ENCODE measurements around the gene COX6B2. TPM values are rescaled to one million over a fixed set of nuclear protein-coding genes. Genes with fewer than 3 reads are reported as not detected.

Gene COX6B2
- total and polyA plus RNA-seq, 9 donors = 0.09 to 2.4 (median 0.23) TPM; not detected in 3

DNA sequence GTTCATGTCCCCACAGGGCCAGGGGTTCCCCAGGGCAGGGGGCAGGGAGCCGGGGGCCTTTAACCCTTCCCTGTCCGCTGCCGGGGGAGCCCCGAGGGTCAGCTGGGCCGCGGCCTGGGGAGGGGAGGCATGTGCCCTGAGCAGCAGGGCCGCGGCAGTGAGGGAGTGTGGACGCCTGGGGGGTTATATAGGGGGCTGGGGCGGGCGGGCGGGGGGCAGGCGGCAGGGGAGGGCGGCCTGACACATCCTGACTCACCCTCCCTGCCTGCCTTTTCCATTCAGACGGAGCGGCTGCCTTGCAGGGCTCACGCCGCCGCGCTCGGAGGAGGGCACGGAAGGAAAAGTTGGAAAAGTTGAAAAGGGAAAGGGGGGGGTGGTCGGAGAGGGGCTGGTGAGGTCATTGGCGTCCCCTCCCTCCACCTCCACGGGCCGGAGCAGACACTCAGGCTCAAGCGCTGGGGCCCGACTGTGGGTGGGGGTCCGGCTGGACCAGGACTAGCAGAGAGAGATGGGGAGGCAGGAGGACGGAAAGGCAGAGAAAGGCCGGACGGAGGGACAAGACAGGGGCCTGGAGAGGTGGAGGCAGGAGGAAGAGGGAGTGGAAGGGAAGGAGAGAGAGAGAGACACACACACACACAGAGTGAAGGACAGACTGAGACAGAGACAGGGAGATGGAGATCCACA lies 15.9 kb upstream of the COX6B2 start, which contains the start of gene IL11:
IL11 (minus strand) TSS at position 159 of the 684 bp plus-strand sequence; CDS start at position 6, 153 bp downstream.
- DNase-seq = no peak
- peaks cover 38% of the 10 kb centered on the region for H3K4me1 ChIP-seq (ENCODE audit: control insufficient read depth, insufficient read depth, low read length)
- peak within 1 kb of the TSS; percentile 31 for H3K4me3 ChIP-seq (ENCODE audit: low read length)
- H3K9me3 ChIP-seq (replicated peaks; ENCODE audit: control insufficient read depth, low read depth, low read length) = no peaks in the 10 kb centered on the region
- no CpG with 5 or more reads among the region's 32 CpGs for WGBS (ENCODE audit: insufficient coverage)
- no peaks in the 10 kb centered on the region for H3K36me3 ChIP-seq (ENCODE audit: control insufficient read depth, insufficient read depth, low read length)
- H3K27me3 ChIP-seq (ENCODE audit: control insufficient read depth, insufficient read depth, low read length) = peaks cover 70% of the 10 kb centered on the region
- H3K27ac ChIP-seq (ENCODE audit: low read length) = no peak within 1 kb of the TSS

DNA sequence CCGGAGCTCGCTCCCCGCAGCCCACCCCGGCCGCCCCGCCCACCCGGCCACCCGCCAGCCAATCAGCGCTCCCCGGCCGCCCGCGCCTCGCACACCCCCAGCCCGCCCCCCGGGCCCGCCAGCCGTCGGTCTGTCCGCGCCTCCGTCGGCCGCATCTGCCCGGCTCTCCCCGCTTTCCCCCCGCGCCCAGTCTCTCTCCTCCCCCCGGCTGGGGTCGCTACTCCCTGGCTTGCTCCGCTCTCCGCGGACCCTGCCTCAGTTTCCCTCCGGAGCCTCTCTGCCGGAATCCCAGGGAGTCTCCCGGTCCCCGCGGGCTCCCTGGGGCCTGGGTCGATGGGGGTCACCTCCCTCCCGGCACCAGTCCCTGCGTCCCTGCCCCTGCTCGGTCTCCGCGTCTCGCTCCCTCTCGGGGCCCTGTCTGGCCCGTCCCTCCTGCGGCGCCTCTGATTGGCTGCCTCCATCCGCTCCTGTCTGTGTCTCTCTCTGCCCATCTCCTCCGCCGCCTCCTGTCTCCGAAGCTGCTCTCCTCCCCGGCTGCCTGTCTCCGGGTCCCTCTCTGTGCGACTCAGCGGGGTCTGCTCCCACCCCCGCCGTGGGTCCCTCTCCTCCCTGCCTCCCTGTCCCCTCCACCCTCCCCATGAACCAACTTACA lies 15.3 kb upstream of the COX6B2 start:
- Histone ChIP-seq H3K27ac (ENCODE audit: low read length) (no peak overlapping the region), H3K27me3 (ENCODE audit: control insufficient read depth, insufficient read depth, low read length) (peaks cover 69% of the 10 kb centered on the region), H3K4me1 (ENCODE audit: control insufficient read depth, insufficient read depth, low read length) (peaks cover 38% of the 10 kb centered on the region), H3K4me3 (ENCODE audit: low read length) (peak overlapping the region; percentile 31), H3K36me3 (ENCODE audit: control insufficient read depth, insufficient read depth, low read length) (no peaks in the 10 kb centered on the region), H3K9me3 (replicated peaks; ENCODE audit: control insufficient read depth, low read depth, low read length) (no peaks in the 10 kb centered on the region)
- WGBS (ENCODE audit: insufficient coverage) = under 1% methylated on average over 51 of the region's 59 CpGs
- peak; percentile 56 for DNase-seq

DNA sequence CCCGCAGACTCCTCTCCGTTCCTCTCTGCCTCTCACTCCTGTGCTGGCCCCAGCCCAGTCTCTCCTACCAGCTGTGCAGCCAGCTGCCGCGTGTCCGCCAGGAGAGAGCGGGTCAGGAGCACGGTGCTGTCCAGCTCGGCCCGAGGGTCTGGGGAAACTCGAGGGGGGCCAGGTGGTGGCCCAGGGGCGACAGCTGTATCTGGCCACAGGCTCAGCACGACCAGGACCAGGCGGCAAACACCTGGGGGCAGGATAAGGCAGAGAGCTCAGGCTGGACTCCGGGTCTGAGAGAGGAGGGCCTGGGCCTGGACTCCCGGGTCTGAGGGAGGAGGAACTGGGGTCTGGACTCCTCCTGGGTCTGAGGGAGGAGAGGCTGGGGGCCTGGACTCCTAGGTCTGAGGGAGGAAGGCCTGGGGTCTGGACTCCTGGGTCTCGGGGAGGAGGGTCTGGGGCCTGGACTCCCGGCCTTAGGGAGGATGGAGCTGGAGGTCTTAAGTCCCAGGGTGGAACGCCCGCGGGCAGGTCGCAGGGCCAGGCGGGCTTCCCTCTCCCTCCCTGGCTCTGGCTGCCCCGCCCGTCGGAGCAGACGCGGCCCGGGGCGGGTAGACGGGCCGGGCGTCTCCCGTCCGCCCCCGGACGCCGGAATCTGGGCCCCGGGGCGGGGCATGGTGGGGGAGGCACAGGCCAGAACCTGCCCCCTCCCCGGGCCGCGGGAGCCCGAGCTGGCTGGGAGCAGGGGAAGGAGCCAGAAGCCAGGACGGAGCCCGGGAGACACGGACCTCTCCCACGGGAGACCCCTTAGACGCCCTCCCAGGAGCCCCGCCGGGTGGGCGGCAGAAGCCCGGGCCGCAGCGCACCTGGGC lies 14.4 kb upstream of the COX6B2 start:
- peak; percentile 63 for DNase-seq
- no peaks in the 10 kb centered on the region for H3K36me3 ChIP-seq (ENCODE audit: control insufficient read depth, insufficient read depth, low read length)
- WGBS (ENCODE audit: insufficient coverage) = 5% methylated on average over 38 of the region's 54 CpGs
- no peak overlapping the region for H3K4me3 ChIP-seq (ENCODE audit: low read length)
- no peaks in the 10 kb centered on the region for H3K9me3 ChIP-seq (replicated peaks; ENCODE audit: control insufficient read depth, low read depth, low read length)
- H3K27me3 ChIP-seq (ENCODE audit: control insufficient read depth, insufficient read depth, low read length) = peaks cover 64% of the 10 kb centered on the region
- H3K4me1 ChIP-seq (ENCODE audit: control insufficient read depth, insufficient read depth, low read length) = peaks cover 30% of the 10 kb centered on the region
- no peak overlapping the region for H3K27ac ChIP-seq (ENCODE audit: low read length)

DNA sequence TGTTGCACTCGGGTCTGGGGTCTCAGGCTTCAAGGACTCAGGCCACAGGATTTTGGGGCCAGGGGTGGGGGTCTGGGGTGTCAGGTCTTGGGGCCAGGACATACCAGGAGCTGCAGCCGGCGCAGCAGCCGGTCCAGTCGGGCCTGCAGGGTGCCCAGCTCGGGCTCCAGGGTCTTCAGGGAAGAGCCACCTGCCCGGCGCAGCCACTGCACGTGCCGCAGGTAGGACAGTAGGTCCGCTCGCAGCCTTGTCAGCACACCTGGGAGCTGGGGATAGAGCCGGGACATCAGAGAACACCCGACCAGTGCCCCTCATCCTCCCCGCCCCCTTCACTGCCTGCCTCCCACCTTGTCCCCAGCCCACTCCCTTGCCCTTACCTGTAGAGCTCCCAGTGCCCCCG lies 13.6 kb upstream of the COX6B2 start:
- H3K27me3 ChIP-seq (ENCODE audit: control insufficient read depth, insufficient read depth, low read length) = peaks cover 59% of the 10 kb centered on the region
- H3K4me1 ChIP-seq (ENCODE audit: control insufficient read depth, insufficient read depth, low read length) = peaks cover 26% of the 10 kb centered on the region
- H3K4me3 ChIP-seq (ENCODE audit: low read length) = no peak overlapping the region
- no peak for DNase-seq
- no peaks in the 10 kb centered on the region for H3K36me3 ChIP-seq (ENCODE audit: control insufficient read depth, insufficient read depth, low read length)
- 78% methylated on average over 16 of the region's 16 CpGs for WGBS (ENCODE audit: insufficient coverage)
- H3K27ac ChIP-seq (ENCODE audit: low read length) = no peak overlapping the region
- no peaks in the 10 kb centered on the region for H3K9me3 ChIP-seq (replicated peaks; ENCODE audit: control insufficient read depth, low read depth, low read length)

DNA sequence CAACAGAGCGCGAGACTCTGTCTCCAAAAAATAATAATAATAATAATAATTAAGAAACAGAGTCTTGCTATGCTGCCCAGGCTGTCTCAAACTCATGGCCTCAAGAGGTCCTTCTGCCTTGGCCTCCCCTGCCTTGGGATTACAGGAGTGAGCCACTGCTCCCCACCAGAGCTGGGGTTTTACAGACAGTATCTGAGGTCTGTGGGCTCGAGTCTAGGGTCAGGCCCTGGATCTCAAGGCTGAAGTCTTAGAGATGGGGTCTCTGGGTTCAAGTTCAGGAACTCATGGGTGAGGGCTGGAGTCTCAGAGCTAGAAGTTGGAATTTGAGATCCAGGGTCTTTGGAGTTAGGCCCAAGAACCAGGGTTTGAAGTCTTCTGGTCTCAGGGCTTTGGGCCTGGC lies 12.3 kb upstream of the COX6B2 start:
- no peak overlapping the region for H3K4me3 ChIP-seq (ENCODE audit: low read length)
- no peak overlapping the region for H3K27ac ChIP-seq (ENCODE audit: low read length)
- peaks cover 45% of the 10 kb centered on the region for H3K27me3 ChIP-seq (ENCODE audit: control insufficient read depth, insufficient read depth, low read length)
- no peaks in the 10 kb centered on the region for H3K9me3 ChIP-seq (replicated peaks; ENCODE audit: control insufficient read depth, low read depth, low read length)
- no peak for DNase-seq
- H3K4me1 ChIP-seq (ENCODE audit: control insufficient read depth, insufficient read depth, low read length) = peaks cover 22% of the 10 kb centered on the region
- WGBS (ENCODE audit: insufficient coverage) = no CpG with 5 or more reads among the region's 3 CpGs
- no peaks in the 10 kb centered on the region for H3K36me3 ChIP-seq (ENCODE audit: control insufficient read depth, insufficient read depth, low read length)

DNA sequence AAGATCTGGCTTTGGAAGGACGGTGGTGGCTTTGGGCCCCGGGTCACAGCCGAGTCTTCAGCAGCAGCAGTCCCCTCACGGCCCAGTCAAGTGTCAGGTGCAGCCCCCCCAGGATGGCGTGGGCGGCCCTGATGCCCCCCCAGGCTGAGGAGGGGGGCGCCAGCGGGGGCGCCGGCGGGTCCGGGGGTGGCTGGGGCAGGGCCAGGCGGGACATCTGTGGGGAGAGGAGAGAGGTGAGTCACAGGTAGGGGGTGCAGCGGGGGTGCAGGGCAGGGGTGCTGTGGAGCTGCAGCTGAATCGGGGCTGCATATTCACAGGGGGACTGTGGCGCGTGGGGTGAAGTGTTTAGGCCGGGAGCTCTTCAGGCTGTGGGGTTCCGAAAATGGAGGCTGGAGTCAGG lies 11.4 kb upstream of the COX6B2 start:
- H3K27ac ChIP-seq (ENCODE audit: low read length) = no peak overlapping the region
- peaks cover 37% of the 10 kb centered on the region for H3K27me3 ChIP-seq (ENCODE audit: control insufficient read depth, insufficient read depth, low read length)
- 62% methylated on average over 19 of the region's 19 CpGs for WGBS (ENCODE audit: insufficient coverage)

DNA sequence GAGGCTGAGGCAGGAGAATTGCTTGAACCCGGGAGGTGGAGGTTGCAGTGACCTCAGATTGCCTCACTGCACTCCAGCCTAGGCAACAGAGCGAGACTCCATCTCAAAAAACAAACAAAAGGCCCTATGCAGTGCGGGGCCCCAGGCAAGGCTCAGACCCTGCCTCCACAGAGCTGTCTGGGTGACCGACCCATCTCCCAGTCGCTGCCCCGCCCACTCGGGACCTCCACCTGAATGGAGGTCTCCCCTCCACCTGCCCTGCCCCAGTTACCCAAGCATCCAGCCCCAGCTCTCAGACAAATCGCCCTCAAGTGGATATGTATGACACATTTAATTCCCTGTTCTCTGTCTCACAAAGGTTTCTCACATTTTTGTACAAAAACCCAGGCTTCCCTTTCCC lies 10.7 kb upstream of the COX6B2 start:
- Histone ChIP-seq H3K4me1 (ENCODE audit: control insufficient read depth, insufficient read depth, low read length) (peaks cover 18% of the 10 kb centered on the region), H3K4me3 (ENCODE audit: low read length) (no peak overlapping the region), H3K27ac (ENCODE audit: low read length) (no peak overlapping the region), H3K36me3 (ENCODE audit: control insufficient read depth, insufficient read depth, low read length) (no peaks in the 10 kb centered on the region), H3K9me3 (replicated peaks; ENCODE audit: control insufficient read depth, low read depth, low read length) (no peaks in the 10 kb centered on the region), H3K27me3 (ENCODE audit: control insufficient read depth, insufficient read depth, low read length) (peaks cover 31% of the 10 kb centered on the region)
- 79% methylated on average over 7 of the region's 8 CpGs for WGBS (ENCODE audit: insufficient coverage)
- no peak for DNase-seq

More for the DNA sequence above, 11.4 kb upstream of the COX6B2 start:
- no peak overlapping the region for H3K4me3 ChIP-seq (ENCODE audit: low read length)
- no peak for DNase-seq
- peaks cover 22% of the 10 kb centered on the region for H3K4me1 ChIP-seq (ENCODE audit: control insufficient read depth, insufficient read depth, low read length)
- H3K9me3 ChIP-seq (replicated peaks; ENCODE audit: control insufficient read depth, low read depth, low read length) = no peaks in the 10 kb centered on the region
- no peaks in the 10 kb centered on the region for H3K36me3 ChIP-seq (ENCODE audit: control insufficient read depth, insufficient read depth, low read length)

DNA sequence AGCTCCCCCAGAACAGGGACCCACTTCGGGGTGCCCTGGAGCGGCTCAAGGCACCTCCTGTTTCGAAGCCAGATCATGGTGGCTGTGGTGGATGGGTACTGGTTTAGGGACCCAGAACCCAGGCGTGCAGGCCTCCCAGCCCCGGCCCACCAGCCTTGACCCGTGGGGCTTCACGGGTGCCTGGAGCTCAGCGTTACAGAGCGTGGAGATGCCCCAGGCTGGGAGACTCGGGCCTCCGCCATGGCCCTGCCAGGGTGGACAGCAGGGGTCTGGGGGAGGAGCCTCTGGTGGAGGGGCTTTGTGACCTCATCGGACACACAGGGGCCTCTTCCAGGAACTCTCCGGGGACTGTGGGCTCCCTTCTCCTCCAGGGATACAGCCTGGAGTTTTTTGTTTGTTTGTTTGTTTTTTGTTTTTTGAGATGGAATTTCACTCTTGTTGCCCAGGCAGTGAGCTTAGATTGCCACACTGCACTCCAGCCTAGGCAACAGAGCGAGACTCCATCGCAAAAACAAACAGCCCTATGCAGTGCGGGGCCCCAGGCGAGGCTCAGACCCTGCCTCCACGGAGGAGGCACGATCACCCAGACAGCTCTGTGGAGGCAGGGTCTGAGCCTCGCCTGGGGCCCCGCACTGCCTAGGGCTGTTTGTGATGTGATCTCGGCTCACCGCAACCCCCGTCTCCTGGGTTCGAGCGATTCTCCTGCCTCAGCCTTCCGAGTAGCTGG lies 8.6 kb upstream of the COX6B2 start, which contains the start of gene GARIN5B:
GARIN5B (minus strand) TSS at position 271 of the 727 bp plus-strand sequence; CDS start at position 77, 194 bp downstream.
- Histone ChIP-seq H3K4me1 (ENCODE audit: control insufficient read depth, insufficient read depth, low read length) (peaks cover under 1% of the 10 kb centered on the region), H3K36me3 (ENCODE audit: control insufficient read depth, insufficient read depth, low read length) (no peaks in the 10 kb centered on the region), H3K27me3 (ENCODE audit: control insufficient read depth, insufficient read depth, low read length) (peaks cover 15% of the 10 kb centered on the region), H3K4me3 (ENCODE audit: low read length) (no peak within 1 kb of the TSS), H3K9me3 (replicated peaks; ENCODE audit: control insufficient read depth, low read depth, low read length) (no peaks in the 10 kb centered on the region), H3K27ac (ENCODE audit: low read length) (no peak within 1 kb of the TSS)
- no peak for DNase-seq
- 70% methylated on average over 20 of the region's 27 CpGs for WGBS (ENCODE audit: insufficient coverage)

DNA sequence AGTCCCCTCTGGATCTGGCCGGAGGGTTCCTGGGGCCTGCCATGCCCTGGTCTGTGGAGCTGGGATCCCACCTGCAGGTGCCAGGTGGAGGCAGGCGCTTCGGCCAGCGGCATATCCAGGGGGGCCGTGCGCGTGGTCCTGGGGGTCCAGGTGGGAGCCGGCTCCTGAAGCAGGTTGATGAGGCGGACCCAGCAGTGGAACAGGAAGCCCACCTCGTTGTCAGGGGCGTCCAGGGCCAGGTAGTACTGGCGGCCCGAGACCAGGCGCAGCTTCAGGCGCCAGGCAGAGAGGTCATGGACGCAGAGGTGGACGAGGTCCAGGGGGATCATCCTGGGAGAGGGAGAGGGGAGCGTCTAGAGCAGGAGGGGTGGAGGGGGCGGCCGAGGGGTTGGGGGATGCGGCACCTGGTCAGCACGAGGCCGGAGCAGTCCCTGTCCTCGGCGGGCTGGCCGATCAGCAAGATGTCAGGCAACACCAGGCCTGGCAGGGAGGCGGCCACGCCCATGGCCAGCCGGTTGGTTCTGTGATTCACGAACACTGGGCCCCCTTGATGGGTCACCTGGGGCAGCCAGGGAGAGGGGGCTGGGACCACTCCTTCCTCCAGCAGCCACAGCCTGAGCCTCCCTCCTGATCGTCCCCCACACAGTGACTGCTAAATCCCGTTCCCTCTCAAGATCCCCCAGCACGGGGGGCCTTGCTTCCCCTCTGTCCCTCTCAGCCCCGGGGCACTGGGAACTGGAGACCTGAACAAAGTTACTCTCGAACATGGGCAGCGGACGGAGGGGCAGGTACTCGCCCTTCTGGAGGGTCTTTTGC lies 7.9 kb upstream of the COX6B2 start:
- H3K4me1 ChIP-seq (ENCODE audit: control insufficient read depth, insufficient read depth, low read length) = no peaks in the 10 kb centered on the region
- no peak for DNase-seq
- 66% methylated on average over 28 of the region's 38 CpGs for WGBS (ENCODE audit: insufficient coverage)
- H3K9me3 ChIP-seq (replicated peaks; ENCODE audit: control insufficient read depth, low read depth, low read length) = no peaks in the 10 kb centered on the region
- peaks cover 14% of the 10 kb centered on the region for H3K27me3 ChIP-seq (ENCODE audit: control insufficient read depth, insufficient read depth, low read length)
- H3K36me3 ChIP-seq (ENCODE audit: control insufficient read depth, insufficient read depth, low read length) = no peaks in the 10 kb centered on the region
- no peak overlapping the region for H3K4me3 ChIP-seq (ENCODE audit: low read length)
- H3K27ac ChIP-seq (ENCODE audit: low read length) = no peak overlapping the region

Measured in muscle of leg (tissue), 11 donors.